ENCODE measurements around the gene SLC24A2.

The SLC24A2 gene

DNA sequence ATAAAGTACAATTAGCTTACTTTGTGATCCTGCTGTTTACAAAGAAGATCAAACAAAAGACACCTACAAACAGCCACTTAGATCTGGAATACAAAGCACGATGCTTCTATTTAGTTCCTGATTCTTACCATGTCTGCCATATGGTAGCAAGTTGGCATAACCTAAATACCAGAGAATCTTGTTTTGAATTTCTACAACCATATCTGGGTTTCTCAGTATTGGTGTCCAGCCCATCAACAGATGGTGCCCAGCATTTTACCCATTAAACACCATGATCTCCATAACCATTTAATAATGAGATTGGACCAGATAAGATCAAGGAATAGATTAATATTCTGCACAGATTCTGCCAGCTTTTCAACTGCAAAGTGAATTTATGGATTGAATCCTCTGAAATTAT, 29.8 kb downstream of the SLC24A2 start:
- no peak for DNase-seq (ENCODE audit: low read depth, low spot score)

DNA sequence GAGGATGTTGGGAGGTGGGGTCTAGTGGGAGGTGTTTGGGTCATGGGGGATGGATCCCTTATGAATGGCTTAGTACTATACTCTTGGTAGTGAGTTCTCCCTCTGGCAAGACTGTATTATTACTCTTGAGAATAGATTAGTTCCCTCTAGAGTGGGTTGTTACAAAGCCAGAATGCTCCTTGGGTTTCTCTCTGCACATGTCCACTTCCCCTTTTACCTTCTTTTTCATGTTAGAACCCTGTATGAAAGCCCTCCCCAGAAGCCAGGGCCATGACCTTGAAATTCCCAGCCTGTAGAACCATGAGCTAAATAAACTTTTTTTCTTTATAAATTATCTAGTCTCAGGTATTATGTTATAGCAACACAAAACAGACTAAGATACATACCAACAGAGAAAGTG, 31.1 kb downstream of the SLC24A2 start:
- no peak for DNase-seq (ENCODE audit: low read depth, low spot score)

DNA sequence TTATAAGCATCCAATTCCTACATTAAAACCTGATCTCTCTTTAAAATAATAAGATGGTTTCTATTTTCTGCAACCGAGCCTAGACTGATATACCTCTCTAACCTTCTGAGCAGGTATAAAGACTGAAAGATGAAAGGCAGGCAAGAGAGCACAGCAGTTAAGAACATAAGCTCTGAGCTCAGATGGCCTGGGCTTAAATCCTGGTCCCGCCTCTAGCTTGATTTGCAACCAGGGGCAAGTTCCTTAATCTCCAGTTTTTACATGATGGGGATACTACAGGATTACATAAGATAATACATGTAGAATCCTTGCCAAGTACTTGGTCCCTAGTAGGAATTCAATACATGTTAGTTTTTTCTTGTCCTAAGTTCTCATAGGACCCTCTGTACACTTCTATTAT, 33.9 kb downstream of the SLC24A2 start:
- DNase-seq (ENCODE audit: low read depth, low spot score) = no peak

DNA sequence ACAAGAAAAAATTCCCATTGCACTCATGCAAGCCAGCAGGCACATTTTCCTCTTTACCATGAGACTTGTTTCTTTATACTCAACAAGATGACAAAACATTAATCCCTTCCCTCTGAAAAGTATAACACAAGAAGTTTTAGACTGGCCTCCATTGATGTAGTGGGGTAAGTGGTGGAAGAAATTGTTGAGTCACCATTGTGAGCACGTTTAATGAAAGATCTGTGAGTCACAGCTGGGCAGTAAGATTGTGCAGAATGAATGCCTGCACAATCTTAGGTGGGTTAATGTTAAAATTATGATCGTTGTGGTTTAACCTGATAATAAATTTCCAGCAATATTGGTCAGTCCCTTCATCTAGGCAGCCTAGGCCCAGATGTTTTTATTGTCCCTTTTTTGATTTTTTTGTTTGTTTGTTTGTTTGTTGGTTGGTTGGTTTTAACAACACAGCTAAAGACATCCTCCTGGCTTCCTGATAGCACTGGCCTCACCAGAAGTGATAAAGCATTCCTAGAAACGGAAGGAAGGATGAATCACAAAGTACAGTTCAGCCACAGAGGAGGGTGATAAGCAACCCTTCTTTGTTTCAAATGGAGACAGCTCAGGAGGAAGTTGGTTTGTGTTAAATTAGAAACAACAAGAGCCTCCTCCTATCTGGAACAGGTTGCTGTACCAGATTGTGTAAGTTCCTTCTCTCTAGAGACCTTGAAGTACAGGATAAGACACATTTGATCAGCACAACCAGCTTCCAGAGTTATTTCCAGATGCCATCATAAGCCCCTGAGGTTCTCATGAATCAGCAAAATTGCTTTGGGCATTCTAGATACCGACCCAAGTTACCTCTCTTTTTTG, 40.3 kb downstream of the SLC24A2 start:
- no peak for DNase-seq (ENCODE audit: low read depth, low spot score)

DNA sequence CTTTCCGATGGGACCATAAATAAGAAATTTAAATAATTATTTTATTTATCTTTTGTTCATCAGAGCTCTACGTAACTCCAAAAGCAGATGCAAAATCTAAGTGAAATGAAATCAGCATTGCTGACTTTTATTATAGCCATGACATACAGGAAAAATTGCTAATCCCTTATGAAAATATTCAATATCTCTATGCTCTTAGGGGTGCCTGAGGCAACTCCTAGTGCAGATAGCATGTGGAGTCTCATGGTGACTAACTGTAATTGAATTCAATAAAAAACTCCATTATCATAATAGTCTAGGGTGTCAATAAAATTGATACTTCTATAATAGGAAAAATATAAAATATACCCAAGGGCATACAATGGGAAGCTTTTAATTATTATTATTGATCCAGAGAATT, 42.6 kb downstream of the SLC24A2 start:
- no peak for DNase-seq (ENCODE audit: low read depth, low spot score)

DNA sequence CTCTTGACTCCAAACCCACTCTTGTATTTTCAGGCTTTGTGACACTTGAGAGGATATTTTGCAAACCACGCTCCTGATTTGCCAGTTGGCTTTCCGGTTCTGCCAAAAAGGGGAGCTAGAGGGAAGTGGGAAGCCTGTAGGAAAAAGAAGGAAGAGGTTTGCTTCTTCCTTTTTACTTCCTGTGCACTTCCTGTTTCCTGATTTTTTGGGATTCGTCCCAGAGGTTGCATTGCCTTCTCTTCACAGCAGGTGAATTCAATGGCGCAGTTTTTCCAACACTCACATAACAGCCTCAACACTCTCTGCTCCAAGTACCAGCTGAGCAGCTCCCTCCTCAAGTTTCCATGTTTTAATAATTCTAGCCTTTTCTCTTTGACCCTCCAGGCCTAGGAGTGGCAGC, 47.7 kb downstream of the SLC24A2 start:
- DNase-seq (ENCODE audit: low read depth, low spot score) = no peak

Data from activated CD4-positive, CD25-positive, alpha-beta regulatory T cell treated with anti-CD3 and anti-CD28 coated beads, Interleukin-2, amount 50 U/mL, for 16 hours (primary cell).